HG03457 (cell line): ENCODE measurements around the gene WDR18.

Experiments used
- ATAC-seq: cut with Tn5 transposase; IDR thresholded peaks from one replicate; pipeline ENCODE4 v1.9.1; 2021; ENCODE audit warnings: moderate number of reproducible peaks; ENCODE audit not compliant: unreplicated experiment

Gene WDR18

DNA sequence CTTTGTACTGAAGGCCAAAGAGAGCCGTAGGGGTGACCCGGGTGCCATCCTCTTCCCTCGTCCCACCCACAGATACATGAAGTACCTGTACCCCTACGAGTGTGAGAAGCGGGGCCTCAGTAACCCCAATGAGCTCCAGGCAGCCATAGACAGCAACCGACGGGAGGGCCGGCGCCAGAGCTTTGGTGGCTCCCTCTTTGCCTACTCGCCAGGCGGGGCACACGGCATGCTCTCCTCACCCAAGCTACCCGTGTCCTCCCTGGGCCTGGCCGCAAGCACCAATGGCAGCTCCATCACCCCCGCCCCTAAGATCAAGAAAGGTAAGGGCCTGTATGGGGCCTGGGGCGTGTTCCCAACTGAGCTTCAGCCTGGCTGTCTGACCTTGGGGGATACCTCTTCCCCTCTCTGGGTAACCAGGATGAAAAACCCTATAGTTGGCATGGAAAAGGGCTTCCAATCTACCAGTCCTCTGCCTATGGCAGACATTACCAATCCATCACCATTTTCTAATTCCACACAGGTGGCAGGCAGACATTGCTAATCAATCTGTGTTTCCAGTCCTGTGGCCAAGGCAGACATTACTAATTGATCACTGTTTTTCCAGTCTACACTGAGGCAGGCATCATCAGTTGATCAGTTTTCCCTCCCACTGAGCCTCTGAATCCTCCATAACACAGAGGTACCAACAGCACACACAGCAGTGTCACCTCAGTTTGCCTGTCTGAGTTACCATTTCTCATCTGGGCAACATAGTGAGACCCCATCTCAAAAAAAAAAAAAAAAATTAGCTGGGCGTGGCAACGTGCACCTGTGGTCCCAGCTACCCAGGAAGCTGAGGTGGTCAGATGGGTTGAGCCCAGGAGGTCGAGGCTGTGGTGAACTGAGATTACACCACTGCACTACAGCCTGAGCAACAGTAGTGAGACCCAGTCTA, 19.1 kb upstream of the WDR18 start:
- ATAC-seq, result no peak

DNA sequence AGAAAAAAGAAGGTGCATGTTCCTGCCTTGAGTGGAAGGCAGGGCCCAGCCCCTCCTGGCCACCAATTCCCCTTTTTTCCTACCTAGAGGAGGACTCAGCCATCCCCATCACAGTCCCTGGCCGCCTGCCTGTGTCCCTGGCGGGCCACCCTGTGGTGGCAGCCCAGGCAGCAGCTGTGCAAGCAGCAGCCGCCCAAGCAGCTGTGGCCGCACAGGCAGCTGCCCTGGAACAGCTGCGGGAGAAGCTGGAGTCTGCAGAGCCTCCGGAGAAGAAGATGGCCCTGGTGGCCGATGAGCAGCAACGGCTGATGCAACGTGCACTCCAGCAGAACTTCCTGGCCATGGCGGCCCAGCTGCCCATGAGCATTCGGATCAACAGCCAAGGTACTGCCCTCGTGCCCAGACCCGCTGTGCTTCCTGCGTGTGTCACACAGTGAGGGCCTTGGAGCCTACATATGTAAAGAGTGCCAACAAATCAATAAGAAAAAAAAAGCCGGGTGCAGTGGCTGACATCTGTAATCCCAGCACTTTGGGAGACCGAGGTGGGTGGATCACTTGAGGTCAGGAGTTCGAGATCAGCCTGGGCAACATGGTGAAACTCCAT, 17.6 kb upstream of the WDR18 start:
- no peak for ATAC-seq

DNA sequence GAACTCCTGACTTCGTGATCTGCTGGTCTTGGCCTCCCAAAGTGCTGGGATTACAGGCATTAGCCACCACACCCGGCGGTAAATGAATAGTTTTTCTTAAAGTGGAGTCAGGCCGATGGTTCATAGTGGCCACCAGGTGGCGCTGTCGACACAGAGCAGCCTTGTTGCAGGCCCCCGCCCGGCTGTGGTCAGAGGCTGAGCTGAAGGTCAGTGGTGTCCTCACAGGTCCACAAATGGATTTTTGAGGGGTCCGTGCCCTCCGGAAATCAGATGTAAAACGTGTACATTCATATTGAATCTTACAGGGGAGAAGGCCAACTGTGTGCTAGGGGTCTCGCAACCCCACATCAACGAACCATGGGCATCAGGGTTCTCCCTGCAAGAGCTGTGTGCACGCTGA, 13.4 kb upstream of the WDR18 start:
- no peak for ATAC-seq

DNA sequence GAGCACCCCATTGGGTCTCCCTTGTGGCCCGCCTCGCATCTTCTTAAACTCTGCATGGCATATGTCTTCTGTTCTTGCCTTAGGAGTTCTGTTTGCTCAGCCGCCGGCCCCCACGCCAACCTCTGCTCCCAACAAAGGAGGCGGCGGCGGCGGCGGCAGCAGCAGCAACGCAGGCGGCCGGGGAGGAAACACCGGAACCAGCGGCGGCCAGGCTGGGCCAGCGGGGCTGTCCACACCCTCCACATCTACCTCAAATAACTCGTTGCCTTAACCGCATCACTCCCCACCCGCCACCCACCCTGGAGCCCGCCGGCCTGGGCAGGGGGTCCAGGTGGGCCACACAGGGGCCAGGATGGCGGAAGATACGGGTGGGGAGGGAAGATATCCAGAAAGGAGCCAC, 12.3 kb upstream of the WDR18 start:
- no peak for ATAC-seq

DNA sequence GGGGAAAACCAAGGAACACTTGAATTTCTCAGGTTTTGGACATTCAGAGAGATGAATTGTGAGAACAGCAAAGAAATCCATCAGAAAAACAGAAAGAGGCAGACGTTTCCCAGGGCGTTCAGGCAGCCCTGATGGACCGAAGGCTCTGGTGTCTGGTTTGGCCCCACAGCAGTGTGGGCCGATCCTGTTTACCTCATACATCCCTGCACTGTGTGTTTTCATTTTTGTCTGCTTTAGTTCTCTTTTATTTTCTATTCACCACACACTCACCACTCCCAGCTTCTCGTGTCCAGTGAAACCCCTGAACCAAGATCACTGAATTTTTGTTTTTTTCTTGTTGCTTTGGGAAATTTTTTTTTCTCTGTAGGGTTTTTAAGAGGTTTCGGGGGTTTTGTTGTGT, 11.9 kb upstream of the WDR18 start:
- no peak for ATAC-seq

DNA sequence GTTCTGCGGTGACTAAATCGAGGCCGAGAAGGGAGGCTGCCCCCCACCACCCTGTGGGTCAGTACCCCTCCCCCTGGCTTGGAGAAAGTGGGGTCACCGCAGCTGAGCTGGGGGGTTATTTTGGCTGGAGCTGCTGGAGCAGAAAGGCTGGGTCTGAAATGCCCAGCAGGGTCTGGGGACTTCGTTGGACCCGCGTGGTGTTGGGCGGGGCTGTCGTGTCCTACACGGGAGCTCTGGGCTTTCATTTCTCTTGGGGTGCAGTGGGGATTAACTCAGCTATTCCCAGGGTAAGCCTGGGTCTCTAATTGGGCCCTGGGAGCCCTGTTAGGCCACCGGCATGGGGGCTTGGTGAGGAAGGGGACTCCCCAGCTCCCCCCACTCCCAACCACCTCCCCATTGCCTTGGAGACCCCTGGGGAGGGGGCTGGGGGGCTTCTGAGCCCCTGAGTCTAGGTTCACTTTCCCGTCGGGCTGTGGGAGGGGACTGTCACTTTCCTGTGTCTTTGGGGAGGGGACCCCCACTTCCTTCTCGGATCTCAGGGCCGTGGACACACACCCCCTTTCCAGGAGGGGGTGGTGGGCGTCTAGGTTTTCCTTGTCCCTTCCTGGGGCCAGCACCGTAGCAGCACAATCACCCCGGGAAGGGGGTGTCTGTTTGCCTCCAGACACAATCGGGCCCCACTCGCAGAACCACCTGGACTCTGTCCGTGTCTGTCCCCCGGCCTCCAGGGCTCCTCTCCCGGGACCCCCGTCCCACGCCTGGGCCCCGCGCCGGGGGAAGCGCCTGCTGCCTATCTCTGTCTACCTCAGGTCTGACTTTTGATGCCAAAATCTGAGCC, 10.2 kb upstream of the WDR18 start:
- no peak for ATAC-seq

DNA sequence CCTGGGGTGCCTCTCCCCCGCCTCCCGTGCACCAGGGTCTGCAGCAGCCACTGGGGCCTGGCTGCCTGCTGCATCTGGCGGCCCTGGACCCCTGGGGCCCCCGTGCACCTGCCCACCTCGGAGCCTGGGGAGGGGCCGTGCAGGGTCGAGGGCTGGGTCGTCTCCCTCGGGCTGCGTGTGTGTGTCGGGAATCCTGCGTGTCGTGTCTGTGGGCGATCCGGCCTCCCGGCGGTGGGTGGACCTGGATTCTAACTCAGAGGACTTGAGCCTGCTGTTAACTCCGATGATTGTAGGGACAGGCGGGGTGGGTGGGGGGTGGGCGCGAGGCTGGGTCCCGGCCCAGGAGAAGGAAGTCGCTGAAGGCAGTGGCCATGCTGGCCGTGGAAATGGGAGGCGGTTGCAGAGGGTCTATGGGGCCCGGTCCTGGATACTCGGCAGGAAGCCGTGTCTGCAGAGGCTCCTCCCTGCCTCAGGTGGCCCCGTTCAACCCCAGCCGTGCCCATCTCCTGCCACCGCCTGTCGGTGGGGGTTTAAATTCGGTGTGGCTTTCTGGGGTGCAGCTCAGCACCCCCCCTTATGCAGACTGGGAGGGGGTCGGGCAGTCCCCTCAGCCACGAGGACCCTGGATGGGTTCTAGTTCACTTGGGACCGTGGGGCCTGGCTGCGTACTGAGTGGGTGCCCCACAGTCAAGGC, 9.4 kb upstream of the WDR18 start:
- no peak for ATAC-seq

DNA sequence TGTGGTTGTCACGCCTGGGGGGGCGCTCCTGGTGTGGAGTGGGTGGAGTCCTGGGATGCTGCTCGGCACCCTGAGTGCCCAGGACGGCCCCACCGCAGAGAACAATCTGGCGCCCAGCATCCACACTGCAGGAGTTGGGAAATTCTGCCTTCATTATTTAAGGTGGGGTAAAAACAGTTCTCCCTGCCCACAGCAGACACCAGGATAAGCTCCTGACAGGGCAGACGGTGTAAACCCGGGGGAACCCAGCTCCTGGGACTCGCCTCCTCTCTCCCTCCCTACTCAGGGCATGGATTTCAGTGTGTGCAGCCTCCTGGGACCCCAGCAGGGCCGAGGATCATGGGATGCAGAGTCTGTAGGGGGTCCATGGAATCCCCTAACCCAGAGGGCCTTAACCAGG, 7.7 kb upstream of the WDR18 start:
- no peak for ATAC-seq

DNA sequence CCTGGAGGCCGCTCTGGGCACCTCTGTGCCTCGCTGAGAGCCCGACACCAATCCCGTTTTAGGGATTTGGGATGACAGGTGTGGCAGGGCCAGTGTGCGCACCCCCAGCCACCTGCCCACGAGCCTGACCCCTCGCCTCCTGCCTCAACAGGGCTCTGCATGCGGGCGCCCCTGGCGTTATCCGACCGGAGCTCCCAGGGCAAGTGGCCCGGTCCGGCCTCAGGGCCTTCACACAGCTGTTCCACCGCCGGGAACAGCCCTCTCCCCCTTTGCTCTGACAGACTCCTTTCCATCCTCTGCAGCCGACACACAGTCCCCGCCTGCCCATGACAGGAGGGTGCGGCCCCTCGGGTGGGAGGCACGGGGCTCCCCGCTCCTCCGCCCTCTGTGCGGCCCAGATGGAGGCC, 7.1 kb upstream of the WDR18 start:
- no peak for ATAC-seq

DNA sequence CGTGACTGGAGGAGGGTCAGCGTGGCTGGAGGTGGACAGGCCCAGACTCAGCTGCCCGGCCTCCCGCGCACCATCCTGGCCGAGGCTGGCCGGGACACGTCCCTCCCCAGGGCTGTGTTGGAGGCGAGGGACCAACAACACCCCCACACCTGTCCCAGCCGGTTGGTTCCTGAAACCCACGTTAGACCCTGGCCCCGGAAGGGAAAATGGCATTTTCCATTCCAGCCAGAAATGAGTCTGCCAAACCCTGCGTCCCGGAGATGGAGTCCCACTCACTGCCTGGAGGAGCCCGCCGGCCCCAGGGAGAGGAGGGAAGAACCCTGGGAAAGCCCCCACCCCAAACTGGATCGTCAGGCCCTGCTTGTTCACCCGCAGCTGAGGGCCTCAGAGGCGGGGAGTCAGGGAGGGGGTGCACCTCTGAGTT, 4.8 kb upstream of the WDR18 start:
- ATAC-seq, result no peak

DNA sequence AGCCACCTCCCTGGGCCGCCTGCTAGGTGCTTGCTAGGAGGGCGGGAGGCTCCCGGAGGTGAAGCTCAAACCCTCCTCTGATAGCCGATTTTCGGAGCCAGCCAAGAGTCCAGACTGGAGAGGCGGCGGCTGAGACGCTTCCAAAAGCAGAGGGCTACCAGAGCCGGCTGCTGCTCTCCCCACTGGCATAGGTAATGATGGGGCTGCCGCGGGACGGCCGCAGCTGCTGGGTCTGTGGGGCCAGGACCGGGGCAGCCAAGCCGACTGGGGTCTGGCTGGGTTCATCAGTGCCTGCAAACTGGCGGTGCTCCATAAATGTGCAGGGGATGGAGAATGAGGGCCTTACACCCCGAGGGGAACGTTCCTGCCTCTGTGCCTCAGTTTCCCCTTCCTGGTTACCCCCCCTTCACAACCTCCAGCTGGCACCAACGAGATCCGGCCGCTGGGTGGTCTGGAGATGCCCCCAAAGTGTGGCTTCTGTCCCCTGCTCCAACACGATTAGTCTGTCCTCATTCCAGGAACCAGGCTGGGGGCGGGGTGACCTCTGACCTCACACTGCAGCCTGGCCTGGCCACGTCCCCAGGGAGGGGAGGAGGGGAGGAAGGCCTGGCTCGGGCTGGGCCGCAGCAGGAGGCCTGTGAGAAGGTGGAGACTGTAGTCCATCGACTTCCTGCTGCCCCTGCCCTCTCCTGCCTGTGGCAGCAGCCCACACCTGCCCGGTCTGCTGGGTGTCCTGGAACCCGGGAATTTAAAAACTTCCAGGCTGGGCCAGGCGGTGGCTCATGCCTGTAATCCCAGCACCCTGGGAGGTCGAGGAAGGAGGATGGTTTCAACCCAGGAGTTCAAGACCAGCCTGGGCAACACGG, 3.8 kb upstream of the WDR18 start:
- ATAC-seq, result no peak

DNA sequence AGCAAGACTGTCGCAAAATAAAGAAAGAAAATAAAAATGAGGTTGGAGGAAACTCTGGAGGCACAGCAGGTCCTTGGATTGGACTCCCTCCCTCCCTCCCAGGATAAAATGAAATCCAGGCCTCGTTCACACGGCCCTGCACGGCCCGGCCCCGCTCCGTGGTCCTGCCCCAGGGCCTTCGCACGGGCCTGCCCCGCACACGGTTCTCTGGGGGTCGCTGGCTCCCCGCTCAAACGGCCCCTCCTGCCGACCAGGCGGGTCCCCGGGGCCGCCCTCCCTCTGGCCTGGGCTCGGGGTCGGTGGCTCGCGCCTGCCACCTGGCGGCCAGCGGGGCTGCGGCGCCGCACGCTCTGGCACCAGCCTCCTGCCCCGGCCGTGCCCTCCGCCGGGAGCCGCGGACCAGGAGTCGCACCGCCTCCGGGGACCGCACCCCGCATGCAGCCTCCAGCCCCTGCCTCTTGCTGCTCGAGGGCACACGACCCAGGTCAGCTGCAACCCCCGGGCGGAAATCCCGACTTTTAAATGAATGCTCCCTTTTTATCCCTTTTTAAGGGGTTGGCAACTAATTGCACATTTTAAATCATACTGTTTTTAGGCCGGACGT, 1.5 kb upstream of the WDR18 start:
- peak; percentile 47 for ATAC-seq

DNA sequence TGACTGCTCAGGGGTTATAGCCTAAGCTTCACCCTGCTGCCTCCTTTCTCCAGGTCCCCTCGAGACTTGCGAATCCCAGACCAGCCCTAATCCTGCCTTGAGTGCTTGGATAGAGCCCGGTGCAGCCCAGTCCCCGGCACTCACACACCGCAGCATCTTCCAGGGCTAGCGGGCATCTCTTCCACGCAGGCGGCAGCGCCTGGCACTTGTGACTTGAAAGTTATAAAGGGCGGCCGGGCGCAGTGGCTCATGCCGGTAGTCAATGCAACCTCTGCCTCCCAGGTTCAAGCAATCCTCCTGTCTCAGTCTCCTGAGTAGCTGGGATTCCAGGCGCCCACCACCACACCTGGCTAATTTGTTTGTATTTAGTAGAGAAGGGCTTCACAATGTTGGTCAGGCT, 1.9 kb downstream of the WDR18 start:
- no peak for ATAC-seq

DNA sequence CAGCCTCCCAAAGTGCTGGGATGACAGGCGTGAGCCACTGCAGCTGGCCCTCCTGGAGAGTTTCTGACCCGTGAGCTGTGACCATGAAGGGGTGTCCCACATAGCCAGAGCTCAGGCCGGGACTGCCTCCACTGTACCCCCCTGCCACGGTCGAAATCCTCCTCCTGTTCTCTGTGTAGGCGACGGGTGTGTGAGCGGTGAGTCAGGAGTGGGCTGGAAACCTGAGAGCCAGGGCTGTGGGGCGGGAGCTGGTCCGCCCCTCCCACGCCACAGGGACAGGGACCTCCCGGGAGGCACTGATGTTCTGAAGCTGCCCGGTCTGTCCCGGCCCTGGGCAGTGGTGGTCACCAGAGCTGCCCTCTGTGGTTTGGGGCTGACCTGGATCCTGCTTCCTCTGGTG, 3.9 kb downstream of the WDR18 start:
- no peak for ATAC-seq

DNA sequence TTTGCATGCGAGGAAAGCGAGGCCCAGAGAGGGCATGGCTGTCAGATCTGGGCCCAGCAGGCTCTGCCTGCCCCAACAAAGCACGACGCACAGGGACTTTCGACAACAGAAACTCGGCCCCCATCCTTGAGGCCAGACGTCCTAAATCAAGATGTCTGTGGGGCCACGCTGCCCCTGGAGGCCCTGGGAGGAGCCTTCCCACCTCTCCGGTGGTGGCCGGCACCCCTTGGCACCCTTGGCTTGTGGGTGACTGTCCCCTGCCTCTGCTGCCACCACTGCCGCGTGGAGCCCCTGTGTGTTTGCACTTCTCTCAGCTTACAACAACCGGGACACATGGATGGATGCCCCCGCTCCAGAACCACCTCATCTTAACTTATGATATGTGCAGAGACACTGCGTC, 4.4 kb downstream of the WDR18 start:
- ATAC-seq, result no peak

DNA sequence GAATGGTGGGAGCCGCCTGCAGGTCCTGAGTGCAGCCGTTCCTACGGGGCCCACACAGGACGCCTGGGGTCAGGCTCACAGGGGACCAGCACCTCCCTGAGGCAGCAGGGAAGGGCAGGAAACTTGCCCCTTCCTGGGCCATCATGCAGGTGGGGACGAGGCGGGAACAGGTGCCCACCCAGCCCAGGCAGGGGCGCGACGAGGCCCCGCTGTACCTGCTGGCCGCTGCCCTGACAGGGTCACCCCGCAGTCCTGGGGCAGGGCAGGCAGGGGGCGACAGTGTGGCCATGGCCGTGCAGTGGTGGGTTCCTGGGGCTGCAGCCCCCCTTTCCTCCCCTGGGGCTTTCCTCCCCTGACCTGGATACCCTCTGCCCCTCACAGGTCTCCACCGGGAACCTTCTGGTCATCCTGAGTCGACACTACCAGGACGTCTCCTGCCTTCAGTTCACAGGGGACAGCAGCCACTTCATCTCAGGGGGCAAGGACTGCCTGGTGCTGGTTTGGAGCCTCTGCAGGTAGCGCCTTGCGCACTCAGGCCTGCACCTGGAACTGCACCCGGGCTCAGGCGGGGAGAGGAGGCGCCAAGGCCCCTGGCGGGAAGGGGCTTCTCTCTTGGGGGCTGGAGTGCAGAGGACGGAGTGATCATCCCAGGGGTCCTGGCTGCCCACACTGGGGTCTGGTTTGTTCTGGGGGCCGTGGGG, 5.4 kb downstream of the WDR18 start:
- no peak for ATAC-seq

DNA sequence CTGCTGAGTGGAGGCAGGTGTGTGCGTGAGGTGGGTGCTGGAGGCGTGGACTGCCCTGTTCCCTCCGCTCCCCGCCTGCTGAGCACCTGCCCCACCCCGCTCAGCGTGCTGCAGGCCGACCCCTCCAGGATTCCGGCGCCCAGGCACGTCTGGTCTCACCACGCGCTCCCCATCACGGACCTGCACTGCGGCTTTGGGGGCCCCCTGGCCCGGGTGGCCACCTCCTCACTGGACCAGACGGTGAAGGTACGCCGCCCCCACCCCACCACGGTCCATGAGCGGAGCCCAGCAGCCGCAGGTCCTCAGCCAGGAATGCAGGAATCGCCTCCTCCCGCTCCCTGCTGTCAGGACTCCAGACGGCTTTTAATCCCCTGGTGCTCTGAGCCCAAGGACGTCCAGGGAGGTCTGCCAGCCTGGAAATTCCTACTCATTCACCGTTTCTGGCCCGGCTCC, 6.0 kb downstream of the WDR18 start:
- ATAC-seq, result no peak

DNA sequence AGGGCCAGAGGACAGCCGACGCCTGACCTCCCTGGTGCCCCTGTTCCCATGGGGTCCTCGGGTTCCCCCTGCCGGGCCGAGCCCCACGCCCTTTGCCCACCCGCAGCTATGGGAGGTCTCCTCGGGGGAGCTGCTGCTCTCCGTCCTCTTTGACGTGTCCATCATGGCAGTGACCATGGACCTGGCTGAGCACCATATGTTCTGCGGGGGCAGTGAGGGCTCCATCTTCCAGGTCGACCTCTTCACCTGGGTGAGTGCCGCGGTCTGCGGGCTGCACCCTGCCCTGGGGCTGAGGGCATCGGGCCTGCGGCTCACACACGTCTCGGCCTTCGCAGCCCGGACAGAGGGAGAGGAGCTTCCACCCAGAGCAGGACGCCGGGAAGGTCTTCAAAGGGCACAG, 6.6 kb downstream of the WDR18 start:
- no peak for ATAC-seq
